Fibroblast of mammary gland (primary cell): ENCODE data around the gene FBN1.

Source experiments
- DNase-seq: peaks from one replicate; pipeline ENCODE4 v3.0.0-alpha.2; 2010; ENCODE audit warnings: low read depth
- H3K4me3 ChIP-seq: 2 replicates; pipeline ENCODE4 v1.5.1; 2011; ENCODE audit warnings: low read depth, mild to moderate bottlenecking, low read length, moderate library complexity; ENCODE audit not compliant: control insufficient read depth
- TF ChIP-seq, protein P1 (sequence below): conservative IDR thresholded peaks from 2 replicates; pipeline ENCODE4 v1.5.1; 2011; ENCODE audit warnings: low read depth, low read length, inconsistent platforms; ENCODE audit not compliant: control insufficient read depth, insufficient read depth

Gene FBN1

DNA sequence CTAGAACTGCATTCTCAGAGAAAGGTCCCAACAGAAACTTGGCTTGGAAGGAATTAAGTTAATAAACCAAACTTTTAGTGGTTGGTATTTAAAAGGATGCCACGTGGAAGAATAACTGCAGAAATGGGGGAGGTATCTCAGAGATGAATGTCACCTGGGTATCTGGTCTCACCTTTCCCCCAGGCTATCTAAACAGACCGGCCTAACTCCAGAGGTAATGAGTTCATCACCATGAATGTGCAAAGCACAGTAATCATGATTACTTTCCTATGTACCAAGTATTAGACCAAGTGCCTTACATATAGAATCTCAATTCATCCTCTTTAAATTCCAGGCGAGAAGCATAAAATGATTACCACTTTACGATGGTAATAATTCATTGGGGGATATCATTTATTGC lies 80.8 kb downstream of the FBN1 start:
- H3K4me3 ChIP-seq: no peak overlapping the region
- TF ChIP-seq, protein P1, sequence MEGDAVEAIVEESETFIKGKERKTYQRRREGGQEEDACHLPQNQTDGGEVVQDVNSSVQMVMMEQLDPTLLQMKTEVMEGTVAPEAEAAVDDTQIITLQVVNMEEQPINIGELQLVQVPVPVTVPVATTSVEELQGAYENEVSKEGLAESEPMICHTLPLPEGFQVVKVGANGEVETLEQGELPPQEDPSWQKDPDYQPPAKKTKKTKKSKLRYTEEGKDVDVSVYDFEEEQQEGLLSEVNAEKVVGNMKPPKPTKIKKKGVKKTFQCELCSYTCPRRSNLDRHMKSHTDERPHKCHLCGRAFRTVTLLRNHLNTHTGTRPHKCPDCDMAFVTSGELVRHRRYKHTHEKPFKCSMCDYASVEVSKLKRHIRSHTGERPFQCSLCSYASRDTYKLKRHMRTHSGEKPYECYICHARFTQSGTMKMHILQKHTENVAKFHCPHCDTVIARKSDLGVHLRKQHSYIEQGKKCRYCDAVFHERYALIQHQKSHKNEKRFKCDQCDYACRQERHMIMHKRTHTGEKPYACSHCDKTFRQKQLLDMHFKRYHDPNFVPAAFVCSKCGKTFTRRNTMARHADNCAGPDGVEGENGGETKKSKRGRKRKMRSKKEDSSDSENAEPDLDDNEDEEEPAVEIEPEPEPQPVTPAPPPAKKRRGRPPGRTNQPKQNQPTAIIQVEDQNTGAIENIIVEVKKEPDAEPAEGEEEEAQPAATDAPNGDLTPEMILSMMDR: no peak
- DNase-seq: no peak

GRCh38 chr15:48563934-48564333 lies 81.6 kb downstream of the FBN1 start:
- no peak for DNase-seq
- TF ChIP-seq, protein P1: no peak
- H3K4me3 ChIP-seq: no peak overlapping the region

DNA sequence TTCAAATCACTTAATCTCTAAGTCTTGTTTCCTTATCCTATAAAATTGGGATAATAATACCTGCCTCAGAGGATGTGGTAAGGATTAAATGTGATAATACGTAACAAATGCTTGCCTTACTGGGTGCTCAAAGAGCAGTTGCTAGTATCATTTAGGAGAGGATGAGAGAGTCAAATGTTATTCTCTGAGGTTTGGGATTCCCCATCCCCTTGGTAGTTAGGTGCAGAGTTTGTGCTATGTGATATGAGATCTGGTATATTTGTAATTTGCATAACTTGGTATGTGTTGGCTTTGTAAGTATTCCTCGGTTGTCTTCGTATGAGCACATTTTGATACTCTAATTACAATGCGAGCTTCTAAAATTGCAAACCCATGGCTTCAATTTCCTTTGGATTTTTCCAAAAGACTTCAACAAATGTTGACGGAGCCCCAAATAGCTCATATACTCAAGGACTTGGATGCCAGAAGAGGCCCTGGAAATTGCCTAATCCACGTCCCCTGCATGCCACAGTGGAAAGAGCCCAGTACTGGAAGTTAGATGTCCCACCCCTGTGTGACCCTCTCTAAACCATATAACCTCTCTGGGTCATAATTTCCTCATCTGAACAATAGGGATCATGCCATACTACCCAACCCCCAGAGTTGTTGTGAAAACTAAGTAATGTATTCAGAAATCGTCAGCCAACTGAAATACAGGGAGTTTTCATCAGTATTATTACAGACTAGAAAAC lies 85.0 kb downstream of the FBN1 start:
- no peak overlapping the region for H3K4me3 ChIP-seq
- TF ChIP-seq, protein P1: no peak
- peak; percentile 44 for DNase-seq

DNA sequence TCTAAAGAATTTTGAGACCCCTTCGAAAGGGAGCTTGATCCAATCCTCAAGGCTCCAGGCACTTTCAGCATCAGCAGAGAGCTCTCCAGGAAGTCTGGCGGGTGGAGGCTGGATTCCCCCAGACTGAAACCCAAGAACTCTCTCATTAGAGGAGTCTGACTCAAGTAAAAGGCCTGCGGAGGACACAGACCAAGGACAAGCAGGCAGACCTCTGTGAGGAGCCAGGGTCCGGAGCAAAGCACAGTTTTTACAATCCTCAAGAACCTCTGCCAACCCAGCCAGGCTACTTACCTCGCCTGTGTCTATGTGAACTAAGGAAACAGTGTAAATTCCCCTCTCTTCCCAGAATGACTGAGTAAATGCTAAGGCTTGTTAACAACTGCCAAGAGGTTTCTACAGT lies 86.2 kb downstream of the FBN1 start:
- no peak overlapping the region for H3K4me3 ChIP-seq
- TF ChIP-seq, protein P1: no peak
- DNase-seq: peak; percentile 83

- H3K4me3 ChIP-seq: no peak overlapping the region
- DNase-seq: no peak
- TF ChIP-seq, protein P1: no peak
Measured at GRCh38 chr15:48558226-48558625, 87.3 kb downstream of the FBN1 start.

DNA sequence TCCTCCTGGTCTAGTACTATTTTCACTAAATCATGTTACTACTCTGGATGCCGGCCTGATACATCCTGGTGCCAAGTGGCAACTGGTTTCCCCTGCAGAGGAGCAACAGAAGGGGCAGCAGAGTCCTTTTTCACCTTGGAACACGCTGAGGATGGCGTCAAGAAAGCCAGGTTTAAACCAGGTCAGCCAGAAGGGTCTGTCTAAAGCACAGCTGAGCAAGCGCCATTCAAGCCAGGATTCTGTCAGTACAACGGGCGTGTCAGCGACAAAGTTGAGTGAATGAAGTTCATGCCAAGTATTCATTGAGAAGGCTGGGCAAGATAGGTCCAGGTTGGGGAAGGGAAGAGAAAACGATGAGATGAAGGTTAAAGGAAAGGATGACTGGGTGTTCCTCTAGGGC lies 88.2 kb downstream of the FBN1 start:
- peak; percentile 50 for DNase-seq
- H3K4me3 ChIP-seq: no peak overlapping the region
- TF ChIP-seq, protein P1: no peak
